Kidney (tissue), 22 donors: Measurements from ENCODE around the gene CADM4. TPM values are rescaled to one million over a fixed set of nuclear protein-coding genes. Genes with fewer than 3 reads are reported as not detected.

Experiments used
- DNase-seq, 5 donors: peaks; one replicate each; pipeline ENCODE4 v3.0.0-alpha.2; 2013 to 2020
- FAIRE-seq: peaks from 2 replicates; lab custom pipeline; 2012; peaks lifted over from hg19 to GRCh38; lab: Jason Lieb, UNC
- H3K27ac ChIP-seq, 2 donors: one replicate each; pipeline ENCODE4 v1.7.0; 2013; ENCODE audit warnings: low read depth in 2 of 2, low read length in 2 of 2, inconsistent platforms in 1 of 2
- H3K27me3 ChIP-seq: one replicate; pipeline ENCODE4 v1.7.1; 2013; ENCODE audit warnings: low read length, inconsistent platforms; ENCODE audit not compliant: control insufficient read depth, insufficient read depth
- H3K36me3 ChIP-seq, 3 donors: one replicate each; pipeline versions ENCODE4 v1.7.0 to v1.7.1; 2013; ENCODE audit warnings: low read length in 3 of 3, control low read depth in 1 of 3, inconsistent platforms in 1 of 3; ENCODE audit not compliant: insufficient read depth in 3 of 3, control insufficient read depth in 2 of 3
- H3K4me1 ChIP-seq, 3 donors: one replicate each; pipeline versions ENCODE4 v1.7.0 to v1.7.1; 2013; ENCODE audit warnings: low read length in 3 of 3, inconsistent platforms in 1 of 3, low read depth in 1 of 3; ENCODE audit not compliant: control insufficient read depth in 2 of 3, insufficient read depth in 2 of 3
- H3K4me3 ChIP-seq, 3 donors: one replicate each; pipeline versions ENCODE4 v1.7.0 to v1.8.1; 2013; ENCODE audit warnings: low read length in 3 of 3, control low read depth in 1 of 3, inconsistent platforms in 1 of 3
- H3K9ac ChIP-seq, 3 donors: one replicate each; pipeline versions ENCODE4 v1.7.0 to v1.7.1; 2013; ENCODE audit warnings: low read length in 3 of 3, control low read depth in 1 of 3, inconsistent platforms in 1 of 3
- H3K9me3 ChIP-seq, 3 donors: one replicate each; pipeline versions ENCODE4 v1.7.0 to v1.7.1; 2013; ENCODE audit warnings: low read length in 3 of 3, control low read depth in 1 of 3, inconsistent platforms in 1 of 3; ENCODE audit not compliant: control insufficient read depth in 2 of 3, insufficient read depth in 1 of 3
- CTCF ChIP-seq: IDR thresholded peaks from 3 replicates; pipeline ENCODE4 v1.5.1; 2012; ENCODE audit warnings: mild to moderate bottlenecking, moderate library complexity, borderline replicate concordance; ENCODE audit not compliant: insufficient read depth; ENCODE audit errors: extremely low read depth
- intact Hi-C: fragments of 100-400 bp; cut with DNase I; formaldehyde crosslinking; loops from one replicate; pipeline ENCODE4 v1.11.1; 2022
- long read RNA-seq, 10 donors: library from polyadenylated mRNA in 1 of 10; unstranded in 1 of 10; transcript quantifications; one replicate each; pipeline ENCODE4 v2.0.0 and lab custom pipeline, GENCODE V29; 2021 to 2026
- polyA plus RNA-seq: library from polyadenylated mRNA; stranded (reverse); fragments of 350-450 nt; fragmentation: Illumina TruSeq; extraction: RNeasy Lipid Tissue Mini Kit (QIAGEN cat#74804); gene quantifications from one replicate; pipeline ENCODE4 v1.2.3, GENCODE V29; 2014; ENCODE audit warnings: low read depth, low replicate concordance; ENCODE audit not compliant: insufficient read depth
- total RNA-seq: library from RNA; stranded (reverse); fragmentation: NEBNext Ultra II Directional; extraction: Animal tissue kit (Norgen Biotek cat#: 25700); gene quantifications from one replicate; pipeline ENCODE4 v1.2.1, GENCODE V29; 2021
- donor health status: control.
- donor health status: control.
- donor health status: control.
- donor health status: control.
- donor health status: control.
- donor health status: DM: yes; HTN: yes; CAD: no.
- donor health status: Normal renal cell carcinoma (clear cell type).

CADM4 gene
- total RNA-seq, result 25.3 TPM
- polyA plus RNA-seq, result 47.0 TPM
- long read RNA-seq, donor 1, transcript CADM4-201 (9 exons, 2,178 nt), result major isoform, 13 of 13 reads
- long read RNA-seq, donor 1, partial matches to known transcripts, result 0 of 13 reads
- long read RNA-seq, donor 1, other reads (novel, unspliced or antisense), result 0 of 13 reads
- long read RNA-seq, donor 2, transcript CADM4-201 (9 exons, 2,178 nt), result major isoform, 8 of 8 reads
- long read RNA-seq, donor 2, partial matches to known transcripts, result 0 of 8 reads
- long read RNA-seq, donor 2, other reads (novel, unspliced or antisense), result 0 of 8 reads
- long read RNA-seq, donor 3, transcript CADM4-201 (9 exons, 2,178 nt), result major isoform, 16 of 16 reads
- long read RNA-seq, donor 3, partial matches to known transcripts, result 0 of 16 reads
- long read RNA-seq, donor 3, other reads (novel, unspliced or antisense), result 0 of 16 reads
- long read RNA-seq, donor 4, transcript CADM4-201 (9 exons, 2,178 nt), result major isoform, 11 of 11 reads
- long read RNA-seq, donor 4, partial matches to known transcripts, result 0 of 11 reads
- long read RNA-seq, donor 4, other reads (novel, unspliced or antisense), result 0 of 11 reads
- long read RNA-seq, donor 5, result 0 reads
- long read RNA-seq, donor 6, partial matches to known transcripts, result 0 of 2 reads
- long read RNA-seq, donor 6, other reads (novel, unspliced or antisense), result 0 of 2 reads
- long read RNA-seq, donor 7, transcript CADM4-201 (9 exons, 2,178 nt), result major isoform, 7 of 20 reads
- long read RNA-seq, donor 7, partial matches to known transcripts, result 4 of 20 reads
- long read RNA-seq, donor 7, other reads (novel, unspliced or antisense), result 9 of 20 reads
- long read RNA-seq, donor 8, transcript CADM4-201 (9 exons, 2,178 nt), result major isoform, 8 of 8 reads
- long read RNA-seq, donor 8, partial matches to known transcripts, result 0 of 8 reads
- long read RNA-seq, donor 8, other reads (novel, unspliced or antisense), result 0 of 8 reads
- long read RNA-seq, donor 9, result 0 reads
- long read RNA-seq, donor 10, partial matches to known transcripts, result 0 of 2 reads
- long read RNA-seq, donor 10, other reads (novel, unspliced or antisense), result 0 of 2 reads

GRCh38 chr19:43639519-43640423 is at the start of gene CADM4:
Gene CADM4, minus strand, starts transcription at chr19:43639850. Its CDS starts 60 bp downstream, at chr19:43639790.
- FAIRE-seq (no peak), DNase-seq (peak in 4 of 5 donors; percentile 24 to 84 (median 52))
- no peak for TF ChIP-seq CTCF
- H3K4me1 ChIP-seq, result peaks cover 0 to 12% (median 0%) of the 10 kb centered on the region in 3 donors
- H3K27me3 ChIP-seq, result no peaks in the 10 kb centered on the region
- intact Hi-C loops, result no loop called here
- no peaks in the 10 kb centered on the region for H3K9me3 ChIP-seq
- H3K36me3 ChIP-seq, result no peaks in the 10 kb centered on the region
- H3K9ac ChIP-seq, result peak within 1 kb of the TSS in 2 of 3 donors; percentile 26 to 69
- no peak within 1 kb of the TSS for H3K27ac ChIP-seq
- peak within 1 kb of the TSS; percentile 59 to 68 (median 66) for H3K4me3 ChIP-seq

DNA sequence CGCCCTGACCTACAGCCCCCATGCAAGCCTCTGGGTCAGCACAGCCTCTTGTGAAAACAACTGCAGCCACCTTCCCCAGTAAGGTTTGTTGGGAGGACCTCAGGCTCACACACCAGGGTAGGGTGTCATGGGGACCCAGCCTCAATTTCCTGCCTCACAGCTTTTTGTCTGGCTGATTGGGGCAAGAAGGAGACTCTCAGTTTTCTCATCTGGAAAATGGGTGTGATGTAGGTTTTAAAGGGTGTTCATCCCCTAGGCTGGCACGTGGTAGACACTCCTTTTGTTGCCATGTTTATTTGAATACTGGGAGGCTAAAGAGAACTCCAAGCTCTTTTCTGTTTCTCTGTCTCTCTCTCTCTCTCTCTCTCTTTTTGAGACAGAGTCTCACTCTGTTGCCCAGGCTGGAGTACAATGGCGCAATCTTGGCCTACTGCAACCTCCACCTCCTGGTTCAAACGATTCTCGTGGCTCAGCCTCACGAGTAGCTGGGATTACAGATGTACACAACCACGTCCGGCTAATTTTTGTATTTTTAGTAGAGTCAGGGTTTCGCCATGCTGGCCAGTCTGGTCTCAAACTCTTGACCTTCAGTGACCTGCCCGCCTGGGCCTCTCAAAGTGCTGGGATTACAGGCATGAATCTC is 48.5 kb upstream of the CADM4 start:
- H3K9ac ChIP-seq, result no peak overlapping the region
- H3K4me3 ChIP-seq, result no peak overlapping the region
- FAIRE-seq, result no peak
- H3K27me3 ChIP-seq, result no peaks in the 10 kb centered on the region
- no peak overlapping the region for H3K27ac ChIP-seq
- no peak for DNase-seq
- intact Hi-C loops, result no loop called here
- H3K4me1 ChIP-seq, result no peaks in the 10 kb centered on the region
- peaks cover 0 to 21% (median 3%) of the 10 kb centered on the region in 3 donors for H3K9me3 ChIP-seq
- TF ChIP-seq CTCF, result no peak
- H3K36me3 ChIP-seq, result no peaks in the 10 kb centered on the region

DNA sequence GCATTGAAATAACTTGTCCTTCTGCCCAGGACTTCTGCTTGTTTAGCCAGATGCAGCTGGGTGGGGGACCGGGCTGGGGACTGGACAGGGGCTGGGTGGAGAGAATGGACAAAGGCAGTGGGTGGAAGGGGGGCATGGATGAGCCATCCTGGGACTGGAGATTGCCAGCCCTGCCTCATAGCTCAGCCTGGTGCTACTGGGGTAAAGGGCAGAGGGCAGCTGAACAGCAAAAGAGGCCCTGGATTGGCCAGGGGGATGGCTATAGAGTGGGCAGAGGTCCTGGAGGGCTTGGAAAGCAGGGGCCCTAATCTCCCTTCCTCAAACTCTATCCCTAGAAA is 48.0 kb upstream of the CADM4 start:
- peaks cover 0 to 21% (median 3%) of the 10 kb centered on the region in 3 donors for H3K9me3 ChIP-seq
- no peak overlapping the region for H3K4me3 ChIP-seq
- TF ChIP-seq CTCF, result no peak
- H3K4me1 ChIP-seq, result no peaks in the 10 kb centered on the region
- H3K27ac ChIP-seq, result no peak overlapping the region
- intact Hi-C loops, result no loop called here
- H3K27me3 ChIP-seq, result no peaks in the 10 kb centered on the region
- H3K9ac ChIP-seq, result no peak overlapping the region
- H3K36me3 ChIP-seq, result no peaks in the 10 kb centered on the region
- DNase-seq, result no peak
- FAIRE-seq, result no peak
